Mesenchymal stem cell (in vitro differentiated cells and primary cell): ENCODE measurements around the gene PRKAG2.

Source experiments
- DNase-seq: peaks from one replicate; pipeline ENCODE4 v3.0.0-alpha.2; 2013
- H2AFZ ChIP-seq: one replicate; pipeline ENCODE4 v1.6.1; 2013; ENCODE audit warnings: low read depth, mild to moderate bottlenecking, control low read depth, inconsistent platforms, low read length, moderate library complexity
- H2AK5ac ChIP-seq: 2 replicates; pipeline ENCODE4 v1.6.1; 2013; ENCODE audit warnings: low read length, moderate library complexity, mild to moderate bottlenecking, inconsistent platforms; ENCODE audit not compliant: severe bottlenecking
- H2BK120ac ChIP-seq: one replicate; pipeline ENCODE4 v1.6.1; 2013; ENCODE audit warnings: low read depth, mild to moderate bottlenecking, inconsistent platforms, low read length, moderate library complexity
- H2BK12ac ChIP-seq, 2 experiments: one replicate each; pipeline ENCODE4 v1.6.1; 2013; ENCODE audit warnings: inconsistent platforms in 2 of 2, low read length in 2 of 2, mild to moderate bottlenecking in 2 of 2, moderate library complexity in 2 of 2, control low read depth in 1 of 2
- H2BK15ac ChIP-seq: one replicate; pipeline ENCODE4 v1.6.1; 2013; ENCODE audit warnings: mild to moderate bottlenecking, low read depth, inconsistent platforms; ENCODE audit not compliant: poor library complexity, severe bottlenecking
- H2BK5ac ChIP-seq: 2 replicates; pipeline ENCODE4 v1.6.1; 2013; ENCODE audit warnings: low read depth, mild to moderate bottlenecking, low read length, control low read depth, inconsistent platforms; ENCODE audit not compliant: poor library complexity, severe bottlenecking
- H3K14ac ChIP-seq, 2 experiments: one replicate each; pipeline ENCODE4 v1.6.1; 2013; ENCODE audit warnings: inconsistent platforms in 2 of 2, low read length in 2 of 2, control low read depth in 1 of 2, mild to moderate bottlenecking in 1 of 2, moderate library complexity in 1 of 2
- H3K18ac ChIP-seq, 2 experiments: one replicate each; pipeline ENCODE4 v1.6.1; 2013; ENCODE audit warnings: inconsistent platforms in 2 of 2, low read length in 2 of 2, control low read depth in 1 of 2, low read depth in 1 of 2, mild to moderate bottlenecking in 1 of 2
- H3K23ac ChIP-seq, 2 experiments: one replicate each; pipeline ENCODE4 v1.6.1; 2013; ENCODE audit warnings: inconsistent platforms in 2 of 2, low read length in 2 of 2, mild to moderate bottlenecking in 2 of 2, moderate library complexity in 2 of 2, control low read depth in 1 of 2
- H3K27ac ChIP-seq: 2 replicates; pipeline ENCODE4 v1.5.1; 2013; ENCODE audit warnings: mild to moderate bottlenecking, moderate library complexity, low read length, control low read depth, inconsistent platforms; ENCODE audit not compliant: poor library complexity, severe bottlenecking
- H3K27me3 ChIP-seq, 2 experiments: 2 replicates each; pipeline versions ENCODE4 v1.6.1 to v1.7.0; 2013; ENCODE audit warnings: low read length in 2 of 2, mild to moderate bottlenecking in 2 of 2, moderate library complexity in 2 of 2, control low read depth in 1 of 2, inconsistent platforms in 1 of 2; ENCODE audit not compliant: control insufficient read depth in 1 of 2, insufficient read depth in 1 of 2
- H3K36me3 ChIP-seq, 2 experiments: 2 replicates each; pipeline versions ENCODE4 v1.6.1 to v1.7.0; 2013; ENCODE audit warnings: low read length in 2 of 2, control low read depth in 1 of 2, inconsistent platforms in 1 of 2, low read depth in 1 of 2, mild to moderate bottlenecking in 1 of 2; ENCODE audit not compliant: insufficient read depth in 2 of 2, control insufficient read depth in 1 of 2
- H3K4ac ChIP-seq, 2 experiments: one replicate each; pipeline ENCODE4 v1.6.1; 2013; ENCODE audit warnings: inconsistent platforms in 2 of 2, low read length in 2 of 2, mild to moderate bottlenecking in 2 of 2, moderate library complexity in 2 of 2, control low read depth in 1 of 2, low read depth in 1 of 2
- H3K4me1 ChIP-seq: 2 replicates; pipeline ENCODE4 v1.6.1; 2013; ENCODE audit warnings: low read depth, low read length, control low read depth; ENCODE audit not compliant: control insufficient read depth, insufficient read depth
- H3K4me2 ChIP-seq: 2 replicates; pipeline ENCODE4 v1.6.1; 2013; ENCODE audit warnings: low read length, mild to moderate bottlenecking, inconsistent platforms; ENCODE audit not compliant: poor library complexity, severe bottlenecking
- H3K4me3 ChIP-seq, 2 experiments: 2 replicates each; pipeline versions ENCODE4 v1.5.1 to v1.7.0; 2013; ENCODE audit warnings: low read length in 2 of 2, mild to moderate bottlenecking in 2 of 2, control low read depth in 1 of 2, low read depth in 1 of 2; ENCODE audit not compliant: insufficient read depth in 1 of 2
- H3K79me1 ChIP-seq: replicated peaks from 2 replicates; pipeline ENCODE4 v1.6.1; 2013; ENCODE audit warnings: mild to moderate bottlenecking, control low read depth, low read length, inconsistent platforms; ENCODE audit not compliant: poor library complexity, severe bottlenecking
- H3K9ac ChIP-seq: 2 replicates; pipeline ENCODE4 v1.7.0; 2013; ENCODE audit warnings: mild to moderate bottlenecking, low read length, moderate library complexity
- H3K9me3 ChIP-seq: 2 replicates; pipeline ENCODE4 v1.7.0; 2013; ENCODE audit warnings: mild to moderate bottlenecking, low read length; ENCODE audit not compliant: control insufficient read depth
- H4K8ac ChIP-seq: one replicate; pipeline ENCODE4 v1.6.1; 2013; ENCODE audit warnings: inconsistent platforms, mild to moderate bottlenecking, low read length, moderate library complexity
- H4K91ac ChIP-seq: one replicate; pipeline ENCODE4 v1.6.1; 2013; ENCODE audit warnings: mild to moderate bottlenecking, low read length, inconsistent platforms
- WGBS: methylation state at CpG from one replicate; pipeline ENCODE4 v1.1.7; 2013; ENCODE audit warnings: mixed read lengths; 5-methylcytosine and 5-hydroxymethylcytosine counted together

The PRKAG2 gene

GRCh38 chr7:151897161-151897731 is 20.3 kb upstream of the PRKAG2 start:
- no peak overlapping the region for H3K4me2 ChIP-seq
- no peak overlapping the region for H2BK12ac ChIP-seq
- DNase-seq: no peak
- H2BK5ac ChIP-seq: no peak overlapping the region
- H3K27me3 ChIP-seq: peaks cover 23 to 71% of the 10 kb centered on the region in 2 experiments
- H3K9me3 ChIP-seq: no peaks in the 10 kb centered on the region
- 28% methylated on average over 13 of the region's 16 CpGs for whole genome bisulfite sequencing
- H2AFZ ChIP-seq: no peak overlapping the region
- no peak overlapping the region for H3K4ac ChIP-seq
- no peak overlapping the region for H3K9ac ChIP-seq
- no peak overlapping the region for H3K27ac ChIP-seq
- H3K4me1 ChIP-seq: peaks cover 6% of the 10 kb centered on the region
- H3K79me1 ChIP-seq: no peaks in the 10 kb centered on the region
- H4K91ac ChIP-seq: no peak overlapping the region
- no peak overlapping the region for H2BK120ac ChIP-seq
- H3K36me3 ChIP-seq: no peaks in the 10 kb centered on the region
- no peak overlapping the region for H3K4me3 ChIP-seq
- H2BK15ac ChIP-seq: no peak overlapping the region
- no peak overlapping the region for H3K23ac ChIP-seq
- H4K8ac ChIP-seq: no peak overlapping the region
- H3K18ac ChIP-seq: no peak overlapping the region
- H3K14ac ChIP-seq: no peak overlapping the region
- no peak overlapping the region for H2AK5ac ChIP-seq

- H3K14ac ChIP-seq: no peak overlapping the region
- H3K27me3 ChIP-seq: peaks cover 29 to 71% of the 10 kb centered on the region in 2 experiments
- H2AFZ ChIP-seq: no peak overlapping the region
- no peak overlapping the region for H2BK15ac ChIP-seq
- no peaks in the 10 kb centered on the region for H3K9me3 ChIP-seq
- no peak for DNase-seq
- H2BK5ac ChIP-seq: no peak overlapping the region
- H4K91ac ChIP-seq: peak overlapping the region; percentile 31
- H3K4me2 ChIP-seq: no peak overlapping the region
- no peak overlapping the region for H2BK120ac ChIP-seq
- WGBS: 72% methylated on average over 7 of the region's 7 CpGs
- no peak overlapping the region for H3K9ac ChIP-seq
- no peak overlapping the region for H3K18ac ChIP-seq
- H4K8ac ChIP-seq: no peak overlapping the region
- no peak overlapping the region for H2AK5ac ChIP-seq
- H2BK12ac ChIP-seq: no peak overlapping the region
- H3K27ac ChIP-seq: no peak overlapping the region
- H3K4me1 ChIP-seq: peaks cover 6% of the 10 kb centered on the region
- no peaks in the 10 kb centered on the region for H3K79me1 ChIP-seq
- H3K4me3 ChIP-seq: no peak overlapping the region
- no peak overlapping the region for H3K4ac ChIP-seq
- H3K36me3 ChIP-seq: no peaks in the 10 kb centered on the region
- H3K23ac ChIP-seq: no peak overlapping the region
These were observed 19.6 kb upstream of the PRKAG2 start for GRCh38 chr7:151896486-151896885.

GRCh38 chr7:151896086-151896485 is 19.2 kb upstream of the PRKAG2 start:
- no peak overlapping the region for H2BK12ac ChIP-seq
- WGBS: 78% methylated on average over 4 of the region's 4 CpGs
- H2AFZ ChIP-seq: no peak overlapping the region

DNA sequence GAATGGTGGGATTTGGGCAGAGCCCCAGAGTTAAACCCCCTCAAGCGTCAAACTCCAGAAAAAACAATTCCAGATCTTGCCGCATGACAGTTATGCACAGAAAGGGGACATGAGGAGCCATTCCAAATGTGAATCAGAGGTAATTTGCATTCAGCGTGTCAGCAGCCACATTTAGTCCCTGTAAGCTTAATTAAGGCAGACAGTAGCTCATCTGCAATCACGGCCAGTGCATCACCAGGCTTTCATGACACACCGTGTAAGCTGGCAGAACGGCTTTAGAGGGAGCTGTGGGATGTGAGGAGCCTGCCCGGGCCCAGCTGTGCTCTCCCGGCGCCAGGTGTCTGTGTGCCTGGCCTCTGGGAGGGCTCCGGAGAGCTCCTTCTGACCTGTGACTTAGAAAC is 18.7 kb upstream of the PRKAG2 start:
- H2BK5ac ChIP-seq: no peak overlapping the region
- H2AK5ac ChIP-seq: no peak overlapping the region
- no peak overlapping the region for H3K23ac ChIP-seq
- no peaks in the 10 kb centered on the region for H3K9me3 ChIP-seq
- H2BK12ac ChIP-seq: no peak overlapping the region
- H3K4ac ChIP-seq: no peak overlapping the region
- H3K4me3 ChIP-seq: no peak overlapping the region
- no peak overlapping the region for H3K4me2 ChIP-seq
- no peak overlapping the region for H3K27ac ChIP-seq
- WGBS: 89% methylated on average over 9 of the region's 10 CpGs
- H3K4me1 ChIP-seq: peaks cover 6% of the 10 kb centered on the region
- H3K18ac ChIP-seq: no peak overlapping the region
- no peaks in the 10 kb centered on the region for H3K79me1 ChIP-seq
- no peak overlapping the region for H2BK15ac ChIP-seq
- H4K91ac ChIP-seq: no peak overlapping the region
- no peaks in the 10 kb centered on the region for H3K36me3 ChIP-seq
- no peak overlapping the region for H3K14ac ChIP-seq
- DNase-seq: peak; percentile 0
- no peak overlapping the region for H2AFZ ChIP-seq
- no peak overlapping the region for H3K9ac ChIP-seq
- H3K27me3 ChIP-seq: peaks cover 36 to 78% of the 10 kb centered on the region in 2 experiments
- H4K8ac ChIP-seq: no peak overlapping the region
- H2BK120ac ChIP-seq: no peak overlapping the region

More at GRCh38 chr7:151896086-151896485, 19.2 kb upstream of the PRKAG2 start:
- no peaks in the 10 kb centered on the region for H3K79me1 ChIP-seq
- no peak overlapping the region for H4K8ac ChIP-seq
- H4K91ac ChIP-seq: no peak overlapping the region
- H3K14ac ChIP-seq: no peak overlapping the region
- peaks cover 6% of the 10 kb centered on the region for H3K4me1 ChIP-seq
- H3K4ac ChIP-seq: no peak overlapping the region
- no peak overlapping the region for H2BK15ac ChIP-seq
- no peaks in the 10 kb centered on the region for H3K36me3 ChIP-seq
- H3K9ac ChIP-seq: no peak overlapping the region
- H3K18ac ChIP-seq: no peak overlapping the region
- no peak overlapping the region for H3K4me3 ChIP-seq
- no peak overlapping the region for H2AK5ac ChIP-seq
- peaks cover 33 to 73% of the 10 kb centered on the region in 2 experiments for H3K27me3 ChIP-seq
- H3K9me3 ChIP-seq: no peaks in the 10 kb centered on the region
- H3K23ac ChIP-seq: no peak overlapping the region
- no peak overlapping the region for H3K4me2 ChIP-seq
- H2BK120ac ChIP-seq: no peak overlapping the region
- DNase-seq: peak; percentile 2
- no peak overlapping the region for H3K27ac ChIP-seq
- no peak overlapping the region for H2BK5ac ChIP-seq
